Heart right ventricle (tissue), 16 donors: ENCODE results near the gene PUM1. TPM values are rescaled to one million over a fixed set of nuclear protein-coding genes. Genes with fewer than 3 reads are reported as not detected.

Experiments
- ATAC-seq, 8 donors: fragments of 200-7000 bp; cut with Tn5 transposase; one replicate each; pipeline ENCODE4 v1.9.1; 2020; ENCODE audit warnings: mild to moderate bottlenecking in 8 of 8, moderate library complexity in 8 of 8, moderate number of reproducible peaks in 1 of 8
- DNase-seq, 2 donors: peaks; one replicate each; pipeline ENCODE4 v3.0.0-alpha.2; 2020
- H3K27ac ChIP-seq, 10 donors: fragments of 200-600 bp; sonication (generic) in 2 of 10; one replicate each; pipeline versions ENCODE4 v1.5.0 to v1.8.0; 2020 to 2022; ENCODE audit warnings: mild to moderate bottlenecking in 3 of 10
- H3K27me3 ChIP-seq, 7 donors: fragments of 200-600 bp; one replicate each; pipeline ENCODE4 v1.8.0; 2021 to 2022; ENCODE audit warnings: mild to moderate bottlenecking in 2 of 7
- H3K36me3 ChIP-seq, 9 donors: fragments of 200-600 bp; sonication (generic) in 1 of 9; one replicate each; pipeline versions ENCODE4 v1.5.0 to v1.8.0; 2020 to 2022; ENCODE audit warnings: mild to moderate bottlenecking in 2 of 9
- H3K4me1 ChIP-seq, 9 donors: fragments of 200-600 bp; sonication (generic) in 1 of 9; one replicate each; pipeline versions ENCODE4 v1.5.0 to v1.8.0; 2020 to 2022; ENCODE audit warnings: mild to moderate bottlenecking in 4 of 9
- H3K4me3 ChIP-seq, 10 donors: fragments of 200-600 bp; sonication (generic) in 2 of 10; one replicate each; pipeline versions ENCODE4 v1.5.0 to v1.8.0; 2020 to 2022; ENCODE audit warnings: mild to moderate bottlenecking in 7 of 10, moderate library complexity in 2 of 10
- H3K9me3 ChIP-seq, 11 donors: fragments of 200-600 bp in 10 of 11; sonication (generic) in 2 of 11; one replicate each; pipeline versions ENCODE4 v1.5.0 to v1.8.0; 2013 to 2022; ENCODE audit warnings: mild to moderate bottlenecking in 2 of 11, control low read depth in 1 of 11, moderate library complexity in 1 of 11
- CTCF ChIP-seq, 9 donors: fragments of 200-600 bp; sonication (generic) in 2 of 9; IDR thresholded peaks; one replicate each; pipeline versions ENCODE4 v1.5.0 to v1.8.0; 2021 to 2022; ENCODE audit warnings: antibody characterized with exemption in 9 of 9, mild to moderate bottlenecking in 5 of 9, moderate library complexity in 1 of 9
- WGBS, 2 donors: extraction: QIAGEN DNeasy Blood & Tissue Kit; methylation state at CpG; one replicate each; pipeline ENCODE4 v1.1.7; 2013; ENCODE audit warnings: inconsistent platforms in 1 of 2; 5-methylcytosine and 5-hydroxymethylcytosine counted together
- intact Hi-C, 10 donors: fragments of 100-400 bp; cut with DNase I; formaldehyde crosslinking; loops; one replicate each; pipeline versions ENCODE4 v1.11.1 to v1.14.2; 2022
- polyA plus RNA-seq, 2 donors: library from polyadenylated mRNA; stranded (reverse); fragments of 200-250 nt; gene quantifications; one replicate each; pipeline ENCODE4 v1.2.3, GENCODE V29; 2013
- total RNA-seq, 10 donors: library from RNA; stranded (reverse); fragmentation: NEBNext Ultra II Directional in 3 of 10; extraction: Animal tissue kit (Norgen Biotek cat#: 25700) in 3 of 10; gene quantifications; one replicate each; pipeline versions ENCODE4 v1.2.1 to v1.2.4, GENCODE V29; 2021 to 2023
- donor health status: Arrhythmogenic right ventricular cardiomyopathy.
- donor health status: ischemic (EF 13 %, LVEDD 7.1; RV severe dilation, severe dysfunction).
- donor health status: healthy with polysubstance abuse.
- donor health status: DM: no; HTN: yes; CAD: no.
- donor health status: DM: no; HTN: no; CAD: no.
- donor health status: ischemic (EF 25% LVEDD 6.9; RV normal size, moderate dysfunction).
- donor health status: ischemic (EF 25% LVEDD 5.7; RV mildly dilated, moderate dysfunction).
- donor health status: healthy.
- donor health status: DM: yes; HTN: yes; CAD: no.
- donor health status: Ischemic cardiomyopathy.
- donor health status: ischemic (EF 35%, LVEDD 5.7; RV mildly dilated, moderate dysfunction).
- donor health status: nonischemic (EF 11% LVEDD 7.7; RV severe dilation, severe dysfunction).
- donor health status: DM: yes; HTN: yes; CAD: no.
- donor health status: PGD.
- donor health status: ischemic (EF 29% LVEDD 5.4; RV normal size, mild dysfunction).
- donor health status: nonischemic (EF 23%, LVEDD 6.1; RV moderate dilation, normal function).

PUM1 gene
- total and polyA plus RNA-seq, 12 donors = 13.5 to 91.2 (median 81.0) TPM

DNA sequence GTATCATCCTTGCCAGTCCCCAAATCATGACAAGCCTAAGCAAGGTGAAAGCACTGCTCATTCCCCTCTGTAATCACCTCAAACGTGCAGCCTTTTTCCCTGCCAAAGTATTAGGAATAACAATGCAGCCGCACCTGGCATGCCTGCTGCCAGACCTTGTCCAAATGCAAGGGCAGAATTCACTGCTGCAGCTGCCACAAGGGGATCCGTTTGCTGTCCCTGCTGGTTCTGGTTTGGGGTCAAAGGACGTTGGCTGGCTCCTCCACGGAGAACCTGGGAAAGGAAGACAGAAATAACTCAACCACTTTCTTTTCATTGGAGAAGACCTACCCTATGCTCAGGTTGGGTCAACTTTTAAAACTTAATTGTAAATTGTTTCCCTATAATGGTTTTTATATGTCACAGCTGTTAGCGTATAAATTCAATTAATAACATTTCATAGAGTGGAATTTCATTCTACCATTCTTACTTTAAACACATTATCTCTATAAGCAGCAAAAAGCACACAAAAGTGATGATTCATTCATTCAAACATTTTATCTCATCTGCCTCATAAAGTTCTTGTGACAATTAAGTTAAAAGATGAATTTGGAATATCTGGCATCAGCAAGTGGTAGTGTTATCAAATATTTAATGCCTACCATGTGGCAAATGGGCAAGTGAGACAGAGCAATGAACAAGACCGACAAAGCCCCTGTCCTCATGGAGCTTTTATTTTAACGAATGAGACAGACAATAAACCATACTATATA, 97.1 kb downstream of the PUM1 start:
- 62 to 73% methylated on average over 8 of the region's 8 CpGs for WGBS, 2 donors
- ATAC-seq (no peak), DNase-seq (no peak)
- TF ChIP-seq CTCF (IDR thresholded peaks at IDR 0.05) = no peak
- intact Hi-C loops = loop anchor here in 4 of 10 donors (10.0 kb wide), 2 partner anchors 96 to 186 kb away; partner anchors contain the start of gene PUM1 (in 4 of the 4)
- Histone ChIP-seq H3K4me1 (peaks cover 8 to 57% (median 40%) of the 10 kb centered on the region in 9 donors), H3K27ac (no peak overlapping the region), H3K9me3 (no peaks in the 10 kb centered on the region), H3K4me3 (no peak overlapping the region), H3K27me3 (no peaks in the 10 kb centered on the region), H3K36me3 (peaks cover 0 to 88% (median 31%) of the 10 kb centered on the region in 9 donors)

DNA sequence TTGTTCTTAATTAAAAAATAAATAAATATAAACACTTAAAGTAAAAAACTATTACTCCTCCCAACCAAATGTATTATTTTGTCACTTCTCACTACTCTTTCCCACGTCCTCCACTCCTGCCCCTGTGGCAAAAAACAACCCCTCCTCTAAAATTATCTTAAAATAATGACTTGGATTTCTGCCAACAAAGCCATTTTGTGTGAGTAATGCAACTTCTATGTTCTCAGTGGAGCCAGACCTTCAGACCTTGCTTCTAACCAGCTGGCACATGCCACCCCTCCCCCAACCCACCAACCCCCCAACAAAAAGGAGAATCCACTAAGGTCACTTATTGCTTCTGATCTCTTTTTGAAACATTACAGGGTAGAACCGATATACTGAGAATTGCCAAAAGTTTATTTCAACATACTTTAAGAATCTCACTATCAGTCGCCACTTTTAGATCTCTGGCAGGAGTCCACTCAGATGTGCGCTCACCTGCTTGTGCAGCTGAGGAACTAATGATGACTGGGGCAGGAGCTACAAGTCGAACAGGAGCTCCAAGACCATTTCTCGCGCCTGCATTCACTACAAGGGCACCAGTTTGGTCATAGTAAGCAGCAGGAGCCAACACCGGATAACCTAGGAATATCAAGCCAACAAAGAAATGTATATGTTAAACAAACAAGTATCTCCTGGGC, 98.7 kb downstream of the PUM1 start:
- H3K9me3 ChIP-seq = no peaks in the 10 kb centered on the region
- peak overlapping the region in 5 of 10 donors; percentile 68 to 82 (median 75) for H3K27ac ChIP-seq
- peaks cover 0 to 97% (median 42%) of the 10 kb centered on the region in 9 donors for H3K36me3 ChIP-seq
- TF ChIP-seq CTCF (IDR thresholded peaks at IDR 0.05) = no peak
- peak in 5 of 8 donors; percentile 30 to 46 (median 41) for ATAC-seq
- no peak overlapping the region for H3K4me3 ChIP-seq
- no peak for DNase-seq
- no peaks in the 10 kb centered on the region for H3K27me3 ChIP-seq
- intact Hi-C loops = loop anchor here in 4 of 10 donors (10.0 kb wide), 2 partner anchors 98 to 188 kb away; partner anchors contain the start of gene PUM1 (in 4 of the 4)
- 58 to 62% methylated on average over 8 of the region's 8 CpGs for WGBS, 2 donors
- H3K4me1 ChIP-seq = peaks cover 8 to 64% (median 47%) of the 10 kb centered on the region in 9 donors

GRCh38 chr1:30965924-30966599, 99.5 kb downstream of the PUM1 start:
- 51 to 73% methylated on average over 8 of the region's 8 CpGs for WGBS, 2 donors
- ATAC-seq (peak in 5 of 8 donors; percentile 6 to 52 (median 45)), DNase-seq (no peak)
- H3K4me3 ChIP-seq = no peak overlapping the region
- H3K27ac ChIP-seq = peak overlapping the region in 6 of 10 donors; percentile 33 to 82 (median 73)
- peaks cover 0 to 97% (median 42%) of the 10 kb centered on the region in 9 donors for H3K36me3 ChIP-seq
- TF ChIP-seq CTCF (IDR thresholded peaks at IDR 0.05) = no peak
- H3K27me3 ChIP-seq = no peaks in the 10 kb centered on the region
- H3K9me3 ChIP-seq = no peaks in the 10 kb centered on the region
- intact Hi-C loops = loop anchor here in 4 of 10 donors (10.0 kb wide), 2 partner anchors 99 to 189 kb away; partner anchors contain the start of gene PUM1 (in 4 of the 4)
- peaks cover 8 to 65% (median 45%) of the 10 kb centered on the region in 9 donors for H3K4me1 ChIP-seq

- Histone ChIP-seq H3K36me3 (peaks cover 0 to 98% (median 42%) of the 10 kb centered on the region in 9 donors), H3K4me3 (no peak overlapping the region), H3K4me1 (peaks cover 8 to 65% (median 44%) of the 10 kb centered on the region in 9 donors), H3K27me3 (no peaks in the 10 kb centered on the region), H3K9me3 (no peaks in the 10 kb centered on the region), H3K27ac (peak overlapping the region in 8 of 10 donors; percentile 39 to 82 (median 70))
- intact Hi-C loops = loop anchor here in 4 of 10 donors (10.0 kb wide), 2 partner anchors 100 to 190 kb away; partner anchors contain the start of gene PUM1 (in 4 of the 4)
- WGBS, 2 donors = 26 to 49% methylated on average over 7 of the region's 7 CpGs
- DNase-seq (peak; percentile 26 to 34), ATAC-seq (peak; percentile 65 to 87 (median 78))
- no peak for TF ChIP-seq CTCF (IDR thresholded peaks at IDR 0.05)
Observed at GRCh38 chr1:30964706-30965105, 100.8 kb downstream of the PUM1 start.
